Endothelial cell (in vitro differentiated cells): ENCODE results near the gene GPR82. TPM values are rescaled to one million over a fixed set of nuclear protein-coding genes. Genes with fewer than 3 reads are reported as not detected.
"Not testable (repeated sequence)": the region's sequence is repeated elsewhere in the genome, so short reads cannot be mapped to it uniquely, and the experiment has no call there.

ENCODE experiments used
- DNase-seq: peaks from one replicate; pipeline ENCODE4 v3.0.0; 2021; ENCODE audit warnings: low spot score
- H3K27ac Mint-ChIP-seq: one replicate; pipeline ENCODE4 v1.8.0; 2021; ENCODE audit warnings: mixed read lengths, inconsistent platforms; ENCODE audit not compliant: unreplicated experiment
- H3K27me3 Mint-ChIP-seq: one replicate; pipeline ENCODE4 v1.8.0; 2021; ENCODE audit warnings: mild to moderate bottlenecking, moderate library complexity, mixed read lengths, inconsistent platforms; ENCODE audit not compliant: unreplicated experiment
- H3K36me3 Mint-ChIP-seq: one replicate; pipeline ENCODE4 v1.8.0; 2021; ENCODE audit warnings: mild to moderate bottlenecking, low read depth, mixed read lengths, inconsistent platforms; ENCODE audit not compliant: unreplicated experiment
- H3K4me1 Mint-ChIP-seq: one replicate; pipeline ENCODE4 v1.8.0; 2021; ENCODE audit warnings: mild to moderate bottlenecking, mixed read lengths, inconsistent platforms; ENCODE audit not compliant: unreplicated experiment
- H3K4me3 Mint-ChIP-seq: one replicate; pipeline ENCODE4 v1.8.0; 2021; ENCODE audit warnings: mild to moderate bottlenecking, mixed read lengths, inconsistent platforms; ENCODE audit not compliant: unreplicated experiment
- H3K9me3 Mint-ChIP-seq: one replicate; pipeline ENCODE4 v1.8.0; 2021; ENCODE audit warnings: mixed read lengths, inconsistent platforms; ENCODE audit not compliant: unreplicated experiment
- CTCF ChIP-seq: fragments of 200-600 bp; sonication (generic); IDR thresholded peaks from one replicate; pipeline ENCODE4 v1.5.0; 2021; ENCODE audit warnings: antibody characterized with exemption; ENCODE audit not compliant: unreplicated experiment
- total RNA-seq: library from RNA; stranded (reverse); fragmentation: NEBNext Ultra II Directional; extraction: Animal tissue kit (Norgen Biotek cat#: 25700); gene quantifications from one replicate; pipeline ENCODE4 v1.2.1, GENCODE V29; 2021; ENCODE audit not compliant: unreplicated experiment

GPR82 gene
- total RNA-seq, 1 donor from 2014 or later: not detected

DNA sequence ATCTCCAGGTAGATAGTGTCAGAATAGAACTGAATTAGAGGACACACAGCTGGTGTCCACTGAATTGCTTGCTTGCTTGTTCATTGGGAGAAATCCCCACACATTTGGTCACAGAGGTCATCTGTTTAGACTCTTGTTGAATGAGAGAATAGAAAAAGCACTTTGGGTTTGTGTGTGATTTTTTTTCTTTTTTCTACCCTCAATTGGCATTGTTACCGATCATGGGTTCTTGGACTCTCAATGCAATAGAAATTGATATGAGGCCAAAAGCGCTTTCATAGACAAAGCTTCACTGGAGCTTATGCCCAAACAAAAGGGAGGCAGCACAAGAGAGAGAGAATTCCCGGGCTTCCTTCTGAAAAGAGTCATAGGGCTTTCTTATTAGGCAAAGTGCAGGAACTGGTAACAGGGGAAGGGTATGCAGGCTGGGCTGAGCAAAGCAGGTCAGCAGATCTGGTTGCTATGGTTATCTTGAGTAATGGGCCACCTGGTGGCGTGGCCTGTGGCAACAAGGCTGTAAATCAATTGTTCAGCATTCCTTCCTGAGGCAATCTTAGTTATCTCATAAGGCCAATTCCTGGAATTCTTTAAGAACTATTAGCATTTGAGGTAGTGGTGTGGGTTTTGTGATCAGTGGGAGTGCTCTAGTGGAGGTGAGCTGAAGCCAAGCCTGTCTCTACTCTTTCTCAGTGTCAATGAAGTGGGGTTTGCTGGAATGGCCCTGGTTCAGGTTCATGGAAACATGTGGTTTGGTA lies 5.3 kb upstream of the GPR82 start:
- Mint-ChIP-seq H3K27ac (no peak overlapping the region), H3K4me3 (no peak overlapping the region), H3K9me3 (no peaks in the 10 kb centered on the region), H3K4me1 (no peaks in the 10 kb centered on the region), H3K36me3 (peaks cover 33% of the 10 kb centered on the region), H3K27me3 (no peaks in the 10 kb centered on the region)
- no peak for DNase-seq
- TF ChIP-seq CTCF: no peak

DNA sequence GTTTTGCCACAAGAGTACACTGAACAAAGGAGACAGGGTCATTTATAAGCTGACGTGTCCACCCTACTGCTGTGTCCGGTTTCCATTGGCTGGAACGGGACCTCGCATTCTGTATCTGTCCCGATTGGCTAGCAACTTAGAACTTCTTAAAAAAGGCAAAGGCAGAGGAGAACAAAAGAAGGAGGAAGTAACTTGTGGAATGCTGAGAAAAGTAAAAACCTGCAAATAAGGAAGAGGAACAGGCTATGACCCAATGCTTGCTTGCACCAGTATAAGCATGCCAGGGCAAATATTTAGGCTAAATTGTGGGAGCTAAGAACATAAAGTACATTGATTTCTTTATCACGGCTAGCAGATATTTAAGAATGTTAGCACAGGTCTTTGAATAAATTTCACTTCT lies 4.4 kb upstream of the GPR82 start:
- not testable (repeated sequence) for H3K4me3 Mint-ChIP-seq, H3K27ac Mint-ChIP-seq, H3K4me1 Mint-ChIP-seq, H3K9me3 Mint-ChIP-seq, H3K27me3 Mint-ChIP-seq, DNase-seq
- H3K36me3 Mint-ChIP-seq: peaks cover 33% of the 10 kb centered on the region

GRCh38 chrX:41720125-41720779 lies 3.7 kb upstream of the GPR82 start:
- DNase-seq: no peak
- no peaks in the 10 kb centered on the region for H3K9me3 Mint-ChIP-seq

GRCh38 chrX:41721590-41721989 lies 2.4 kb upstream of the GPR82 start:
- Mint-ChIP-seq H3K9me3 (no peaks in the 10 kb centered on the region), H3K27me3 (no peaks in the 10 kb centered on the region), H3K4me3 (no peak overlapping the region), H3K4me1 (no peaks in the 10 kb centered on the region), H3K27ac (no peak overlapping the region), H3K36me3 (peaks cover 33% of the 10 kb centered on the region)
- no peak for DNase-seq
- TF ChIP-seq CTCF: no peak

More at GRCh38 chrX:41720125-41720779, 3.7 kb upstream of the GPR82 start:
- H3K27me3 Mint-ChIP-seq: no peaks in the 10 kb centered on the region
- no peak for TF ChIP-seq CTCF
- H3K36me3 Mint-ChIP-seq: peaks cover 33% of the 10 kb centered on the region
- no peak overlapping the region for H3K4me3 Mint-ChIP-seq
- no peak overlapping the region for H3K27ac Mint-ChIP-seq
- no peaks in the 10 kb centered on the region for H3K4me1 Mint-ChIP-seq

- Mint-ChIP-seq H3K9me3 (no peaks in the 10 kb centered on the region), H3K4me3 (no peak overlapping the region), H3K36me3 (peaks cover 28% of the 10 kb centered on the region), H3K4me1 (no peaks in the 10 kb centered on the region), H3K27ac (no peak overlapping the region), H3K27me3 (no peaks in the 10 kb centered on the region)
- TF ChIP-seq CTCF: no peak
- no peak for DNase-seq
These were observed 1.8 kb upstream of the GPR82 start for GRCh38 chrX:41722214-41722613.
